Measurements from ENCODE around the gene TSHR.

- no peak for TF ChIP-seq EZH2phosphoT487 (IDR thresholded peaks at IDR 0.05; ENCODE audit: unreplicated experiment)
- no peak for TF ChIP-seq REST (IDR thresholded peaks at IDR 0.05; ENCODE audit: unreplicated experiment)
Observed at GRCh38 chr14:80958226-80958625, 2.8 kb downstream of the TSHR start.
